NCI-H146 treated with DMSO at 0.1 percent for 48 hours (cell line): ENCODE results near the gene AFAP1.

Source experiments
- DNase-seq: peaks from one replicate; lab custom pipeline; 2025; ENCODE audit not compliant: unreplicated experiment; lab: John Stamatoyannopoulos, UW

AFAP1 gene

GRCh38 chr4:7808181-7808580, 131.5 kb downstream of the AFAP1 start:
- DNase-seq: no peak

- DNase-seq: no peak
These were observed 132.2 kb downstream of the AFAP1 start for GRCh38 chr4:7807351-7807921.

- DNase-seq: no peak
These were observed 133.1 kb downstream of the AFAP1 start for GRCh38 chr4:7806338-7807090.

GRCh38 chr4:7805533-7806337, 133.9 kb downstream of the AFAP1 start:
- DNase-seq: no peak

- DNase-seq: no peak
These were observed 134.8 kb downstream of the AFAP1 start for GRCh38 chr4:7804756-7805385.

- DNase-seq: peak; percentile 5
These were observed 135.5 kb downstream of the AFAP1 start for GRCh38 chr4:7803992-7804755.

- DNase-seq: no peak
These were observed 136.3 kb downstream of the AFAP1 start for GRCh38 chr4:7803371-7803770.

GRCh38 chr4:7802093-7802726, 137.5 kb downstream of the AFAP1 start:
- peak; percentile 19 for DNase-seq

- no peak for DNase-seq
These were observed 138.0 kb downstream of the AFAP1 start for GRCh38 chr4:7801641-7802040.

GRCh38 chr4:7801001-7801400, 138.7 kb downstream of the AFAP1 start:
- DNase-seq: no peak

GRCh38 chr4:7800410-7800809, 139.3 kb downstream of the AFAP1 start:
- no peak for DNase-seq

- no peak for DNase-seq
These were observed 139.9 kb downstream of the AFAP1 start for GRCh38 chr4:7799736-7800135.

GRCh38 chr4:7799306-7799705, 140.4 kb downstream of the AFAP1 start:
- DNase-seq: no peak

GRCh38 chr4:7798178-7798995, 141.3 kb downstream of the AFAP1 start:
- no peak for DNase-seq

- DNase-seq: no peak
These were observed 142.3 kb downstream of the AFAP1 start for GRCh38 chr4:7797330-7797729.

GRCh38 chr4:7795983-7796382, 143.7 kb downstream of the AFAP1 start:
- no peak for DNase-seq

GRCh38 chr4:7793186-7793585, 146.5 kb downstream of the AFAP1 start:
- no peak for DNase-seq

GRCh38 chr4:7792616-7793015, 147.0 kb downstream of the AFAP1 start:
- DNase-seq: no peak

- DNase-seq: no peak
These were observed 148.7 kb downstream of the AFAP1 start for GRCh38 chr4:7790999-7791398.

- no peak for DNase-seq
These were observed 149.6 kb downstream of the AFAP1 start for GRCh38 chr4:7790023-7790422.
